ENCODE measurements around the gene TMOD1. TPM values are rescaled to one million over a fixed set of nuclear protein-coding genes. Genes with fewer than 3 reads are reported as not detected.
"Not testable (repeated sequence)": the region's sequence is repeated elsewhere in the genome, so short reads cannot be mapped to it uniquely, and the experiment has no call there.

The TMOD1 gene
- total RNA-seq, 2 donors from 2014 or later, result 2.0 to 2.5 TPM

DNA sequence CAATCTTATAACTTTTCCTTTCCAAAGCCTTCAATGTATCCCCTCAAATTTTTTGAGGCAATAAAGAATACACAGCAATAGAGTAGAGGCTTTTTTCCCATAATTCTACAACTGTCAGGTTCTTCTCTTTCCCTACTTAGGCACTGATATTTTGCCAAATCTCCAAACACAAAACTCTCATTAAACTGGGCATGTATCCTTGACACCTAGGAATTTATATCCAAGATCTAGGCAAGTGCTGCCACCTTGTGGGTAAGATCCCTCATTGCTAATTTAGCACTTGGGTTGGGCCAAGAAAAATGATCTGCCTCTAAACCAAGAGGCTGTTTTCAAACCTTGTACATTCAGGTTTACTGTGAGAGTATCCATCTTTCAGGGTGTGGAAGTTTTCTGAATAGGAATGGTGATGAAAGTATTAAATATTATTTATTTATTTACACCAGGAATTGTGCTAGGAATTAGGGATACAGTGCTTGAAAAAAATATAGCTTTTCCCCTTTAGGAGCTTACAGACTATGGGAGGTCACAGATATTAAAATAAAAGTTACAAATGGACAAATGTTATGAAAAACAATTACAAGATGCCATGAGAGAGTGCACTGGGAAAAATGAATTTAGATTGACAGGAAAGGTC, 114.1 kb downstream of the TMOD1 start:
- ATAC-seq (replicated peaks), result peak; percentile 38
- Mint-ChIP-seq H3K27ac (no peak overlapping the region), H3K4me1 (peaks cover 19% of the 10 kb centered on the region), H3K9me3 (no peaks in the 10 kb centered on the region), H3K36me3 (ENCODE audit: low read depth) (peaks cover 57% of the 10 kb centered on the region), H3K4me3 (no peak overlapping the region), H3K27me3 (no peaks in the 10 kb centered on the region)

DNA sequence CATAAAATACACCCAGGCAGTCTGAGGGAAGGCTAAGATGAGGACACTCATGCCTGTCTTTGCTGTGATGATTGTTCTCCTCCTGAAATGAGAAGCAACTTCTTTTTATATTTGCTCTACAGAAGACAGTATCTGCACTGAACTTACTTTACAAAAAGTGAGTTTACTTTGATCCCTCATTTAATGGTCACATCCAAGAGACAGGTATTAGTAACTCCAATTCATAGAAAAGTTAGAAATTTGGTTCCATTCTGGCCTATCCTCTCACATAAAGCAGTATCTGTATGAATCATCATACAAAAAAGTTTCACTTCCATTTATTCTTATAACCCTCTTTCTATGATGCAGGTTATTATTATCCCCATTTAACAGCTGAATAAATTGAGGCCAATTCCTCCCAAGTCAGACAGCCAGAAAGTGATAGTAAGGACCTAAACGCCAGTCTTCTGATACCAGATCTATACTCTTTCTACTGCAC, 116.5 kb downstream of the TMOD1 start:
- Mint-ChIP-seq H3K4me3 (no peak overlapping the region), H3K27ac (peak overlapping the region; percentile 58)
- peak; percentile 90 for ATAC-seq (replicated peaks)

DNA sequence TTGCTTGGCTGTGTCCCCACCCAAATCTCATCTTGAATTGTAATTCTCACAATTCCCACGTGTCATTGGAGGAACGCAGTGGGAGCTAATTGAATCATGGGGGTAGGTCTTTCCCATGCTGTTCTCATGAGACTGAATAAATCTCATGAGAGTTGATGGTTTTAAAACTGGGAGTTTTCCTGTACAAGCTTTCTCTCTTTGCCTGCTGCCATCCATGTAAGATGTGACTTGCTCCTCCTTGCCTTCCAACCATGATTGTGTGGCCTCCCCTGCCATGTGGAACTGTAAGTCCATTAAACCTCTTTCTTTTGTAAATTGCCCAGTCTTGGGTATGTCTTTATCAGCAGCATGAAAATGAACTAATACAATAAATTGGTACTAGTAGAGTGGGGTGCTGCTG, 118.6 kb downstream of the TMOD1 start:
- not testable (repeated sequence) for H3K27ac Mint-ChIP-seq; H3K4me3 Mint-ChIP-seq; H3K27me3 Mint-ChIP-seq; H3K9me3 Mint-ChIP-seq; ATAC-seq (replicated peaks)
- Mint-ChIP-seq H3K36me3 (ENCODE audit: low read depth) (peaks cover 68% of the 10 kb centered on the region), H3K4me1 (peaks cover 19% of the 10 kb centered on the region)

More for the DNA sequence above, 116.5 kb downstream of the TMOD1 start:
- H3K4me1 Mint-ChIP-seq, result peaks cover 19% of the 10 kb centered on the region
- no peaks in the 10 kb centered on the region for H3K9me3 Mint-ChIP-seq
- H3K36me3 Mint-ChIP-seq (ENCODE audit: low read depth), result peaks cover 50% of the 10 kb centered on the region
- H3K27me3 Mint-ChIP-seq, result no peaks in the 10 kb centered on the region

DNA sequence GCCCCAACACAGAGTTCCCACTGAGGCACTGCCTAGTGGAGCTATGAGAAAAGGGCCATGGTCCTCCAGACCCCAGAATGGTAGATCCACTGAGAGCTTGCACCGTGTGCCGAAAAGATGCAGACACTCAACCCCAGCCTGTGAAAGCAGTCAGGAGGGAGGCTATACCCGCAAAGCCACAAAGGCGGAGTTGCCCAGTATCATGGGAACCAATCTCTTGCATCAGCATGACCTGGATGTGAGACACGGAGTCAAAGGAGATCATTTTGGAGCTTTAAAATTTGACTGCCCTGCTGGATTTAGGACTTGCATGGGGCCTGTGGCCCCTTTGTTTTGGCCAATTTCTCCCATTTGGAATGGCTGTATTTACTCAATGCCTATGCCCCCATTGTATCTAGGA, 121.0 kb downstream of the TMOD1 start:
- H3K9me3 Mint-ChIP-seq; H3K27ac Mint-ChIP-seq; H3K4me3 Mint-ChIP-seq; ATAC-seq (replicated peaks); H3K27me3 Mint-ChIP-seq: not testable (repeated sequence)
- H3K4me1 Mint-ChIP-seq, result peaks cover 13% of the 10 kb centered on the region
- peaks cover 65% of the 10 kb centered on the region for H3K36me3 Mint-ChIP-seq (ENCODE audit: low read depth)

DNA sequence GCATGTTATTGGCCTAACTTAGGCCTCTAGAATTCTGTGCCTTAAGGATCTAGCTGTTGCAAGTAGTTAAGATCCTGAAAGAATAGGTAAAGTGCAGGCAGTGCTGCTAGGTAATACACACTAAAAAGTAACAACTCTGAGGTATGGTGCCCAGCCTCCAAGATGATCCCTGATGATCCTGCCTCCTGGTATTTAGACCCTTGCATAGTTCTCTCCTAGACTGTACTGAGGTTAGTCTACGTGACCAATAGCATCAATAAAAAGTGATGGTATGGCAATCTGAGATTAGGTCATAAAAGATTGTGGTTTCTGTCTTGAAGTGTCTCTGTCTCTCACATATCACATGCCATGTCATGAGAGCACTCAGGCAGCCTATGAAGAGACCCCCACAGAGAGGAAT, 122.5 kb downstream of the TMOD1 start:
- no peaks in the 10 kb centered on the region for H3K9me3 Mint-ChIP-seq
- H3K27ac Mint-ChIP-seq, result no peak overlapping the region
- H3K36me3 Mint-ChIP-seq (ENCODE audit: low read depth), result peaks cover 56% of the 10 kb centered on the region
- H3K4me3 Mint-ChIP-seq, result no peak overlapping the region
- no peaks in the 10 kb centered on the region for H3K27me3 Mint-ChIP-seq
- H3K4me1 Mint-ChIP-seq, result no peaks in the 10 kb centered on the region
- ATAC-seq (replicated peaks), result no peak

GRCh38 chr9:97625620-97626019, 124.2 kb downstream of the TMOD1 start:
- peaks cover 55% of the 10 kb centered on the region for H3K36me3 Mint-ChIP-seq (ENCODE audit: low read depth)
- no peaks in the 10 kb centered on the region for H3K4me1 Mint-ChIP-seq
- no peak for ATAC-seq (replicated peaks)
- no peak overlapping the region for H3K4me3 Mint-ChIP-seq
- H3K9me3 Mint-ChIP-seq, result no peaks in the 10 kb centered on the region
- H3K27me3 Mint-ChIP-seq, result no peaks in the 10 kb centered on the region
- H3K27ac Mint-ChIP-seq, result no peak overlapping the region

DNA sequence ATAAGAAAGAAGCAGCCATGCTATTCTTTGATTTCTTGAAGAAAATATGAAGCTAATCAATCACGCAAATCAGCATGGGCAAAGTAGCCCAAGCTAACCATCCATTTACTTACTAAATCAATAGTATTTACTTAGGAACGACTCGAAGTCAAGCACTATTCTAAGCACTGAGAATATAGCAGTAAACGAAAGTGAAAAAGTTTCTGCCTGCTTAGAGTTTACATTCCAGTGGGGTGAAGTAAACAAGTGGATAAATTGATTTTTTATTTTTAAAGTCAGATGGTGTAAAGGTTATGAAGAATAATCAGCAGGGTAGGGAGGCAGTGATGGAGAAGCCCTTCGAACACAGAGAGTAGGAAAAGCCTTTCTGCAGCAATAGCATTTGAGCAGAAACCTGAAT, 126.2 kb downstream of the TMOD1 start:
- Mint-ChIP-seq H3K4me1 (no peaks in the 10 kb centered on the region), H3K9me3 (no peaks in the 10 kb centered on the region), H3K4me3 (no peak overlapping the region), H3K36me3 (ENCODE audit: low read depth) (peaks cover 49% of the 10 kb centered on the region), H3K27me3 (no peaks in the 10 kb centered on the region), H3K27ac (no peak overlapping the region)
- no peak for ATAC-seq (replicated peaks)

GRCh38 chr9:97628668-97629067, 127.2 kb downstream of the TMOD1 start:
- Mint-ChIP-seq H3K4me3 (no peak overlapping the region), H3K27me3 (no peaks in the 10 kb centered on the region), H3K9me3 (no peaks in the 10 kb centered on the region), H3K36me3 (ENCODE audit: low read depth) (peaks cover 49% of the 10 kb centered on the region), H3K4me1 (no peaks in the 10 kb centered on the region), H3K27ac (no peak overlapping the region)
- ATAC-seq (replicated peaks), result no peak

DNA sequence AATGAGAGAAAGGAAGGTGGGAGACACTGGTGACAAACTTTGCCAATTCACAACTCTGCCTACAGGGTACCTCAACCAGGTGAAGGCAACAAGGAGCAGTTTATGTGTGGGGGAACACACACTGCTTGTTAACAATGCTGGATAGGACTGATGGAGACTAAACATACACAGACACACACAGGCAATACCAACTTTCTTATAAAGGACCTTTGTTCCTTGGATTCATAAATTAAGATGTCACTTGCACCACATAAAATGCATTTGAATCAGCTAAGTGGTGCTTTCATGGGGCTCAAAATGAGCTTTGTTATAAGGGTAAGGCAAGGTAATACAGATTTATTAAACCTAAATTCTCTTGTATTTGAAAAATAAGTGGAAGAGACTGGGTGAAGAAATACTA, 127.7 kb downstream of the TMOD1 start:
- no peak overlapping the region for H3K4me3 Mint-ChIP-seq
- no peaks in the 10 kb centered on the region for H3K4me1 Mint-ChIP-seq
- no peak overlapping the region for H3K27ac Mint-ChIP-seq
- ATAC-seq (replicated peaks), result no peak
- no peaks in the 10 kb centered on the region for H3K9me3 Mint-ChIP-seq
- H3K27me3 Mint-ChIP-seq, result no peaks in the 10 kb centered on the region
- H3K36me3 Mint-ChIP-seq (ENCODE audit: low read depth), result peaks cover 48% of the 10 kb centered on the region

DNA sequence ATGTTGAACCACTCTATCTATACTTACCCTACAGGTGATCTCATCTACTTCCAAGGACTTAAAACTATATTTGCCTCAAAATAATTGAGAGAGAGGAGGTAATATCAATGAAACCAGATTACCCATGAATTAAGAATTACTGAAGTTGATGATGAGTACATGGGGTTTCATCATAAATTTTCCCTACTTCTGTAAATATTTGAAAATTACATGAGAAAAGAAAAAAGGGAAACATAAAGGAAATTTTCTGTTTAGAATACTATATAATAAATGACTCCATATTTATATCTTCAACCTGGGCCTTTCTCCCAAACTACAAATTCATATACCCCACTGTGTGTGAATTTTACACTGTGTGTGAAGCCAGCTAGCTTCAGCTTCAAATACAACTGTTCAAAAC, 129.1 kb downstream of the TMOD1 start:
- Mint-ChIP-seq H3K4me1 (peaks cover 6% of the 10 kb centered on the region), H3K27me3 (no peaks in the 10 kb centered on the region), H3K36me3 (ENCODE audit: low read depth) (peaks cover 48% of the 10 kb centered on the region), H3K4me3 (no peak overlapping the region), H3K27ac (no peak overlapping the region), H3K9me3 (no peaks in the 10 kb centered on the region)
- ATAC-seq (replicated peaks), result no peak

DNA sequence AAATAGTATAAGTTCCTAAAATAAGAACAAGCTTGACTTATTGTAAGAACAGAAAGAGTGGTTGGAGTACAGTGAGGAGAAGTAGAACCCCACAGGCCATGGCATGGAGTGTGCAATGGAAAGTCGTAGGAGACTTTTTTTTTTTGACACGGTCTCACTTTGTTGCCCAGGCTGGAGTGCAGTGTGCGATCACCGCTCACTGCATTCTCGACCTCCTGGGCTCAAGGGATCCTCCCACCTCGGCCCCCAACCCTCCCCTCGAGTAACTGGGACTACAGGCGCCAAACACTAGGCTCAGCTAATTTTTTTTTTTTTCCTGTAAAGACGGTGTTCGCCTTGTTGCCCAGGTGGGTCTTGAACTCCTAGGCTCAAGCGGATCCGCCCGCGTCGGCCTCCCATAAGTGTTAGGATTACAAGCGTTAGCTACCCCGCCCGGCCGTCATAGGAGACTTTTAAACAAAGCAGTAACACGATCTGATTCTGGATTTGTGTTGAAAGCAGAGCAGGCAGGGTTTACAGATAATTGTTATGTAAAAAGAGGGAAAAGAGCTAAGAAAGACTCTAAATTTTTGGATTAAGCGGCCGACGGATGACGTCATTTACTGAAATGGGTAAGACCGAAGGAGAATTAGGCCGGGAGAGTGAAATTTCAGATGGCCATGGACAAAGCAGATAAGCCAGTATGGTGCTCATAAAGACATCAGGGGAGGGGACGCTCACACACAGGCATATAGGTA, 130.9 kb downstream of the TMOD1 start:
- Mint-ChIP-seq H3K4me1 (peaks cover 16% of the 10 kb centered on the region), H3K36me3 (ENCODE audit: low read depth) (peaks cover 45% of the 10 kb centered on the region), H3K27ac (peak overlapping the region; percentile 98), H3K27me3 (no peaks in the 10 kb centered on the region), H3K4me3 (peak overlapping the region; percentile 92), H3K9me3 (no peaks in the 10 kb centered on the region)
- peak; percentile 11 for ATAC-seq (replicated peaks)

DNA sequence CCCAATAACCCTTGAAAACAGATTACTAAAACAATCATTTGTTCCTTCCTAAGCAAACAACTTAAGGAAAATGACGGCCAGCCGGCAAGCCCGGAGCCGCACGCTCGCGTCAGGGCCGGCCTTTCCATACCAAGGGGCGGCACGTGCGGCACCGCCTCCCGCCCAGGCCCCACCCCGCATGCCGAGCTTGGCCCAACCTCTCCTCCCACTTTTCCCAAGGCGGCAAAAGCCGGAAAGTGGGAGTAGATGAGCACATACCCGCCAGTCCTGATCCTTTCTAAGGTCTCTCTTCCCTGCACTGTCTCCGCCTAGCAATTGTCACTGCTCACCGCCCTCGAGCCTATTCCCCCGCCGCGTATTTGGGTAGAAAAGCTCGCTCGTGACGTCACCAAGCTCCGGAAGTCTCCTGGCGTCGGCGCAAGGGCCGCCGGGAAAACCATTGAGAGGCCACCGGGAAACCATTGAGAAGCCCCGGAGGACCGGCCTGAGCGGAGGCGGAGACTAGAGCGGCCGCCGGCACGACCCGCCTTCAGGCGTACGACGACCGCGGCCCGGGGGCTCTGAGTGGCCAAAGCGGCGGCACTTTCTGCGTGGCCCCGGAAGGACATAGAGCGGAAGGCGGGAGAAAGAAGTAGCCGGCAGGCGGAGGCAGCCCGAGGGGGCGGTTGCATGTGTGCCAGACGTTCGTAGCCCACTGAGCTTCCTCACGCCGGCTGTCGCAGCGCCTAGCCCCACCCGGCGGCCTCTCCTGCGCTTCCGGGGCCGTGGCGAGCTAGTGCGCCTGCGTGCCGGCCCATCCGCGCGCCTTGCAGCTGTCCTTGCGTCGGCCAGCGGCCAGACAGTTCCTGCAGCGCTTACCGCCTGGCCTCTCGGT, 131.8 kb downstream of the TMOD1 start, which contains the start of the genes NCBP1 and TSTD2:
Gene NCBP1, plus strand, starts transcription at position 837 of the 874 bp plus-strand sequence. CDS start 61 bp downstream, outside the sequence.
Gene TSTD2, minus strand, starts transcription at position 384 of the 874 bp plus-strand sequence. CDS start 5,806 bp downstream, outside the sequence.
- no peaks in the 10 kb centered on the region for H3K27me3 Mint-ChIP-seq
- peak within 1 kb of the TSS; percentile 92 for H3K4me3 Mint-ChIP-seq
- H3K36me3 Mint-ChIP-seq (ENCODE audit: low read depth), result peaks cover 44% of the 10 kb centered on the region
- ATAC-seq (replicated peaks), result peak; percentile 86
- peaks cover 20% of the 10 kb centered on the region for H3K4me1 Mint-ChIP-seq
- H3K9me3 Mint-ChIP-seq, result no peaks in the 10 kb centered on the region
- H3K27ac Mint-ChIP-seq, result peak within 1 kb of the TSS; percentile 98

DNA sequence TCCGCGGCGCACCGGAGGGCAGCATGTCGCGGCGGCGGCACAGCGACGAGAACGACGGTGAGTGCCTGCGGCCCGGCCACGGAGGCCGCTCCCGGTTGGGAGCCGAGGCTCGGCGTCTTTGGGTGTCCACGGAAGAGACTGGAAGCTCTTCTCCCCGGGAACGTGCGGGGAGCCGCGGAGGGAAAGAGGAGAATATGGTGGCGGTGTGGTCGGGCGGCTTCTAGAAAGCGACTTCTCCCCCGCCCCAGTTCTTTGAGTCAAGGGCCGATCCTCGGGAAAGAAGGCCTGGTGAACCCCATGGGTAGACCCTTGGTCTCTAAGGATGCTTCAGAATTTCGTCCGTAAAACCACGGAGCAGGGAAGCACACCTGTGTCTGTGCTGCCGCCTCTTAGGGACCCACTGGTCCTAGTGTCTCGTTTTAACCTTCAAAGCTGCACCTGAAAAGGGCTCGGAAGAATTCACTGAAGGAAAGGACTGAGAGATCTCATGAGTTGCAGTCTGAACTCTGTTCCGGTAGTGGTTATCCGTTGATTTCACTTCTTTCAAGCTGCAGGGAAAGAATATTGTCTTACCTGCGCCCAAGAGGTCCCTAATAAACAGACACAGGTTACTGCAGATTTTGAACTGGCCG, 132.5 kb downstream of the TMOD1 start:
- H3K4me1 Mint-ChIP-seq, result peaks cover 27% of the 10 kb centered on the region
- H3K4me3 Mint-ChIP-seq, result peak overlapping the region; percentile 92
- H3K27me3 Mint-ChIP-seq, result no peaks in the 10 kb centered on the region

DNA sequence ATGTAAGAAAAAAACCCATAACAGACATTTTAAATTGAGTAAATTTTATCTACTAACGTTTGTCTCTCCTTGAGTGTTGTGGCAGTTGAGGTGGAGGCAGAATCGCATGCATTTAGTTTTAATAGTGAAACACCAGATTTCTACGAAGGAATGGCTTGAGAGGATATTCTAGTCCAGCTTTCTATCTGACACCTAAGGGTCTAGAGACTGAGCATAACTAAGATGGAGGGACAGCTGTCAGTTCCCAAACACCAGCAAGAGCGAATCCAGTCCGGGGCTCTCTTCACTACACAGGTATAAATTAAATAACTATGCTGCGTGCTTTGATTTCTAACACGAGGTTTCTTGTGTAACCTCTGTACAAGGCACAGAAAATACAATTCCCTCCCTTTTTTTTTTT, 133.6 kb downstream of the TMOD1 start:
- H3K4me3 Mint-ChIP-seq, result peak overlapping the region; percentile 92
- H3K36me3 Mint-ChIP-seq (ENCODE audit: low read depth), result peaks cover 47% of the 10 kb centered on the region
- peak overlapping the region; percentile 98 for H3K27ac Mint-ChIP-seq
- no peak for ATAC-seq (replicated peaks)
- no peaks in the 10 kb centered on the region for H3K9me3 Mint-ChIP-seq
- H3K4me1 Mint-ChIP-seq, result peaks cover 29% of the 10 kb centered on the region
- H3K27me3 Mint-ChIP-seq, result no peaks in the 10 kb centered on the region

More for the DNA sequence above, 132.5 kb downstream of the TMOD1 start:
- Mint-ChIP-seq H3K9me3 (no peaks in the 10 kb centered on the region), H3K27ac (peak overlapping the region; percentile 98), H3K36me3 (ENCODE audit: low read depth) (peaks cover 47% of the 10 kb centered on the region)
- ATAC-seq (replicated peaks), result no peak
